ENCODE results near the gene LRRTM1.
A peak's percentile ranks its signal among the peaks of the same experiment; 100 is the strongest.

Gene LRRTM1

GRCh38 chr2:80322311-80322920 is 17.9 kb upstream of the LRRTM1 start (continued):
- no peak for TF ChIP-seq RARB (CRISPR knock-in tag; IDR thresholded peaks at IDR 0.05)
- TF ChIP-seq ISL1 (CRISPR knock-in tag; IDR thresholded peaks at IDR 0.05) = no peak
- no peak for TF ChIP-seq TSHZ2 (CRISPR knock-in tag; IDR thresholded peaks at IDR 0.05)
- TF ChIP-seq TCF4 (CRISPR knock-in tag; IDR thresholded peaks at IDR 0.05; ENCODE audit: borderline replicate concordance) = no peak
- TF ChIP-seq OSR1 (CRISPR knock-in tag; IDR thresholded peaks at IDR 0.05) = no peak

GRCh38 chr2:80312282-80312839 is 7.8 kb upstream of the LRRTM1 start:
- ATAC-seq = no peak
- TF ChIP-seq CSRNP3 (CRISPR knock-in tag; IDR thresholded peaks at IDR 0.05) = no peak
- TF ChIP-seq GLIS3 (CRISPR knock-in tag; IDR thresholded peaks at IDR 0.05) = no peak

- no peak for ATAC-seq
- no peak for TF ChIP-seq CSRNP3 (CRISPR knock-in tag; IDR thresholded peaks at IDR 0.05)
- no peak for TF ChIP-seq ISL1 (CRISPR knock-in tag; IDR thresholded peaks at IDR 0.05)
- TF ChIP-seq TCF4 (CRISPR knock-in tag; IDR thresholded peaks at IDR 0.05; ENCODE audit: borderline replicate concordance) = no peak
- TF ChIP-seq POU6F1 (CRISPR knock-in tag; IDR thresholded peaks at IDR 0.05; ENCODE audit: borderline replicate concordance, low read depth) = no peak
- TF ChIP-seq ZC3H10 (CRISPR knock-in tag; IDR thresholded peaks at IDR 0.05) = no peak
- TF ChIP-seq CSDC2 (CRISPR knock-in tag; IDR thresholded peaks at IDR 0.05) = no peak
- no peak for TF ChIP-seq PPARA (CRISPR knock-in tag; IDR thresholded peaks at IDR 0.05; ENCODE audit: borderline replicate concordance)
- TF ChIP-seq ZNF70 (CRISPR knock-in tag; IDR thresholded peaks at IDR 0.05) = no peak
- no peak for TF ChIP-seq OSR1 (CRISPR knock-in tag; IDR thresholded peaks at IDR 0.05)
- no peak for TF ChIP-seq RARB (CRISPR knock-in tag; IDR thresholded peaks at IDR 0.05)
Measured at GRCh38 chr2:80311304-80311703, 6.8 kb upstream of the LRRTM1 start.

GRCh38 chr2:80303006-80303908 is 1.3 kb downstream of the LRRTM1 start:
- TF ChIP-seq ESRRG (CRISPR knock-in tag; IDR thresholded peaks at IDR 0.05) (no peak), ZFP30 (CRISPR knock-in tag; IDR thresholded peaks at IDR 0.05) (no peak), TSHZ2 (CRISPR knock-in tag; IDR thresholded peaks at IDR 0.05) (no peak)
- peak; percentile 59 for ATAC-seq
